IPS DF 19.7 (cell line): ENCODE data around the gene MYO10.

Source experiments
- DNase-seq: peaks from one replicate; pipeline ENCODE4 v3.0.0-alpha.2; 2013; ENCODE audit warnings: low read depth, low spot score

The MYO10 gene

DNA sequence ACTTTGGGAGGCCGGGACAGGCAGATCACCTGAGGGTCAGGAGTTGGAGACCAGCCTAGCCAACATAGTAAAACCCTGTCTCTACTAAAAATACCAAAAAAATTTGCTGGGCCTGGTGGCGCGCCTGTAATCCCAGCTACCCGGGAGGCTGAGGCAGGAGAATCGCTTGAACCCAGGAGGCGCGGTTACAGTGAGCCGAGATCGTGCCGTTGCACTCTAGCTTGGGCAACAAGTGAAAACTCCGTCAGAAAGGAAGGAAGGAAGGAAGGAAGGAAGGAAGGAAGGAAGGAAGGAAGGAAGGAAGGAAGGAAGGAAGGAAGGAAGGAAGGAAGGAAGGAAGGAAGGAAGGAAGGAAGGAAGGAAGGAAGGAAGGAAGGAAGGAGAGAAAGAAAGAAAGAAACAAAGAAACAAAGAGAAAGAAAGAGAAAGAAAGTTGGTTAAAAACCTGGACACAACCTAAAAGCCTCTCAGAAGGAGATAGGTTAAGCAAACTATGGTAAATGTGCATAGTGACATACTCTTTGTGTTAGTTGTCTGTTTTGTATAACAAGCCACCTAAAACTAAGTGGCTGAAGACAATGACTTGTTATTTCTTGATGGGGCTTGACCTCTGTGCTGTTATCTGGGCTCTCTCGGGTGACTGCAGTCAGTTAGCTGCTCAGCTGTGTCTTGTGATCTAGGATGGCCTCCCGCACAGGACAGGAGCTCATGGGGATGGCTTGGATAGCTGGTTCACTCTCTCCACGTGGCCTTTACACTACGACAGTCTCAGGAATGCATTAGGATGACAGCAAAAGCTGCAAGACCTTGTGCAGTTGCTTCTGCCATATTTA is 8.0 kb upstream of the MYO10 start:
- no peak for DNase-seq

DNA sequence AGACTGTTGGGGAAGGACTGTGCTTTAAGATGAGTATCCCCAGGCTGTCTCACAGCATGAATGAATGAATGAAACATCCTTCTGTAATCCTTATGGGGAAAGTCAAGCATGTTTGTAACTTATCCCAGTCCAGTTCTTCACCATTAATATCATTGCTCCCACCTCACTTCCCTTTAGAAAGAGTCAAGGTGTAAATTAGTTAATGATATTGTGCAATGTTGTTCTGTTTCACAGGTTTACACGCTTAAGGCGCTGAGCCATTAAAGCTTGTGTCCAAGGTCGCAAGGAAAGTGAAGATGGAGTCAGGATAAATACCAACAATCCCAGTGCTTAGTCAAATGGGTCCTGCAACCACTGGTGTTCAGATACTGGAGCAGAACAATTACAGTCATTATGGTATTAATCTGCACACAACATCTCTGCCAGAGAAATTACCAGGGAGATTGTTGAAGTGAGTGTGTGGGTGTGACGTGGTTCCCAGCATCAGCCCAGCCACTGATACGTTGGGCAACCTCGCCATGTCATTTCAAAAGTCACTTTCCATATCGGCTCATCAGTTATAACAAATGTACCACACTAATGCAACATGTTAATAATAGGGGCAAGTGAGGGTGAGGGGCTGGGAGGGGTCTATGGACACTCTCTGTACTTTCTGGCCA is 1.5 kb upstream of the MYO10 start:
- DNase-seq = no peak

GRCh38 chr5:16936989-16937438 is 926 bp upstream of the MYO10 start:
- DNase-seq = no peak

DNA sequence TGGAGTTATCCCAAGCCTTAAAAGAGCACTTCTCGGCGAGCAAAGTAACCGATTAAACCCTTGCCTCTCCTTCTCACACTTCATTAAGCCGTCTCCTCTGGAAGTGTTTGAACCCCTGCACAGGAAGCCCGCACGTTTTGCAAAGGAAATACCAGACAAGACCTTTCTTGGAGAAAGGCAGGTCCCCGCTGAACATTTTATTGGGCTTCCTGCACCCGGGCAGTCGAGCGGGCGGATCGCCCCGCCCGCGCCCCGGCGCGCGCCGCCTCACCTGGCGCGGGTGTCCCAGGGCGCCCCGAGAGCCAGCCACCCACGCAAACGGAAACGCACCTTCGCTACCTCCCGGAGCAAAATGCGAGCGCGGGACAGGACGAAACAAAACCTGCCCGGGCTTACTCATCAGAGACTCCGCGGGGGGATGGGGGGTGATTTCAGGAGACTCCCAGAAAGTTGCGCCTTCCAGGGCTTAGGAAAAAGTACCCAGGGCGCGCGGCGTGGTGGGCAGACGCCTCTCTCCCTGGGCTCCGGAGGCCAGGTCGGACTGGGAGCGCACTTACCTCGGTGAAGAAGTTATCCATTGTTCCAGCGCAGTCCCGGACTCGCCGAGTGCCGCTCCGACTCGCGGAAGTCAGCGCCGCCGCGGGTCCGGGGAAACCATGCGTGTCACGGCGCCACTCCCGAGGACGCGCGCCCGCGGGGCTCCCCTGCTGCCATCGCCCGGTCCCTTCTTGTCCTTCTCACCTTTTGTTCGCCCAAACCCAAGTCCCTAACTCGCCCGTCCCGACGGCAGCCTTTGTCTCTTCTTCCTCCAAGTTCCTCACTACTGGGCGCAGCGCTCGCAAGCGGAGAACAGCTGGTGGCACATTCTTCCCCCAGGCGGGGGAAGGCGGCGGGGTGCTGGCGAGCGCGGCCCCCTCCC is 598 bp downstream of the MYO10 start:
- no peak for DNase-seq

- no peak for DNase-seq
Observed at GRCh38 chr5:16934677-16935153, 1.4 kb downstream of the MYO10 start.

DNA sequence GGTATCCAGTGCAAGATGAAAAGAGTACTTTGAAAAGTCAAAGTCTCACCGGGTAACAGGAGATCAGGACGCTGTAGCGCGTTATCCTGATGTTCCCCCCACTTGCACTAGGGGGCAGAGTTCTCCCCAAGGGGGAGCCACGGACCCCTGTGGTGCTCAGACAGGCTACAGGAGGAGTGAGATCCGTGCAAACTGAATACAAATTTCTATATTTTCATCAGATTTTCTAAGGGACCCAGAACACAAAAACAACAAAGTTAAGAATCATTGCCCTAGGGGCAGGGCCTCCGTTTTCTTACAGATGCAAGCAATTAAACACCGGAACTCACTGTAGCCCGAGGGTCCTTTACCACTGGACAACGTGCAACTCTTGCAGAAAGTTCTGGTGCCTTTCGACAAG is 2.0 kb downstream of the MYO10 start:
- DNase-seq = no peak

DNA sequence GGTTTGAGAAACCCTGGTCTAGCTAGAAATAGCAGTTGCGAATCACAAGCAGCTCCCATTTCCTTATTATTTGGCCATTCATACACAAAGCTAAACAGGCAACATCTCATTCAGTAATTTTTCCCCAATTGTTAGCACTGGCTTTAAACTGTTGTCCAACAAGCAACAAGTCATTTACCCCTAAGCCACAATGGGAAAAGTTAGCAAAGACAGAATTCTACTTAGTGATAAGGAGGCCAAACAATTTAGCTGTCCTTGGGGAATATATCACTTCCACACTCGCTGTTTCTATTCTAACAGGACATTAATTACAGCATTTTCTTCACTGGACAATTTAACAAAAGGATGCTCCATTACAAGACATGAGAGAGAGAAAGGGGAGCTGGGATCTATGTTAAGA is 2.8 kb downstream of the MYO10 start:
- DNase-seq = no peak

GRCh38 chr5:16932401-16932800 is 3.7 kb downstream of the MYO10 start:
- no peak for DNase-seq

- DNase-seq = no peak
Observed at GRCh38 chr5:16931334-16932110, 4.6 kb downstream of the MYO10 start.

GRCh38 chr5:16930496-16930895 is 5.6 kb downstream of the MYO10 start:
- DNase-seq = no peak

GRCh38 chr5:16929831-16930230 is 6.3 kb downstream of the MYO10 start:
- DNase-seq = no peak

- DNase-seq = no peak
Observed at GRCh38 chr5:16929347-16929746, 6.7 kb downstream of the MYO10 start.

DNA sequence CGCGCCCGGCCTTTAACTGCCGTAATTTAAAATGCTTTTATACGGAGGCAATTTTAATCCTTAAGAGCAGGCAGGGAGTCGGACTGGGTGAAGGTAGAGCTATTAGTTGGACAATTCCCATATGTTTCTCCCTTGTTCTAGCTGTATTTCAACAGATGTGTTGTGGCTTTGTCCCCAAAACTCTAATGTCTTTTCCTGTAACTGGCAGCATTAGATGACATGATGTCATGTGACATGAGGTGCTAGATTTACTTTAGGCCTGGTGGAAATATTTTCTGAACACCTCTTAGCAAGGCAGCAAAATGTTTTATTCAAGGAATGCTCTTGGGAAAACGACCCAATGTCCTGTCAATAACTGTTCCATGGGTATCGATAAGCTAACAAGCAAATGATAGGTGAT is 8.5 kb downstream of the MYO10 start:
- no peak for DNase-seq

DNA sequence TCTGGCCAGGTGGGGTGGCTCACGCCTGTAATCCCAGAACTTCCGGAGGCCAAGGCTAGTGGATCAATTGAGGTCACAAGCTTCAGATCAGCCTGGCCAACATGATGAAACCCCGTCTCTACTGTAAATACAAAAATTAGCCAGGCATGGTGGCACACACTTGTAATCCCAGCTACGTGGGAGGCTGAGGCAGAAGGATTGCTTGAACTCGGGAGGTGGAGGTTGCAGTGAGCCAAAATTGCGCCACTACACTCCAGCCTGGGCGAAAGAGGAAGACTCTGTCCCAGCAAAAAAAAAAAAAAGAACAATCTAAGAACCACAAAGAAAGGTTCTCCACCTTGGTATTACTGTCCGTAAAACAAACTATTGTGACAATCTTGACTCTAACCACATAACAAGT is 9.7 kb downstream of the MYO10 start:
- DNase-seq = no peak

- DNase-seq = no peak
Observed at GRCh38 chr5:16924206-16924605, 11.9 kb downstream of the MYO10 start.

DNA sequence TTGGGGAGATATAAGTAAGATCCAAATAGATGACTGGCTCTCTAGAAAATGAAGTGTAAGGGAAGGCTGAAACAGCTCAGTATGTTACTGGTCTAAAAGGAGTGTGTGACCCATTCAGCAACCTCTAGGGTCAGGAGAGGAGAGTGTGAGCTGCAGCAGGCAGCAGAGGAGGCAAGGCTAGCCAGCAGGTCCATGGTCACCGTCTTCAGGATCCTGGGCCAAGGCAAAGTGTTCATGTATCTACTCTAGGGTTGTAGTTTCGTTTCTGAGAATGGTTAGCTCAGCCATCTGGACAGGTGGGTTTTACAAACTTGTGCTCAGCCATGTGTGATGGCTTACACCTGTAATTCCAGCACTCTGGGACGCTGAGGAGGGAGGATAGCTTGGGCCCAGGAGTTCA is 13.7 kb downstream of the MYO10 start:
- DNase-seq = no peak

- no peak for DNase-seq
Observed at GRCh38 chr5:16921211-16921610, 14.9 kb downstream of the MYO10 start.

DNA sequence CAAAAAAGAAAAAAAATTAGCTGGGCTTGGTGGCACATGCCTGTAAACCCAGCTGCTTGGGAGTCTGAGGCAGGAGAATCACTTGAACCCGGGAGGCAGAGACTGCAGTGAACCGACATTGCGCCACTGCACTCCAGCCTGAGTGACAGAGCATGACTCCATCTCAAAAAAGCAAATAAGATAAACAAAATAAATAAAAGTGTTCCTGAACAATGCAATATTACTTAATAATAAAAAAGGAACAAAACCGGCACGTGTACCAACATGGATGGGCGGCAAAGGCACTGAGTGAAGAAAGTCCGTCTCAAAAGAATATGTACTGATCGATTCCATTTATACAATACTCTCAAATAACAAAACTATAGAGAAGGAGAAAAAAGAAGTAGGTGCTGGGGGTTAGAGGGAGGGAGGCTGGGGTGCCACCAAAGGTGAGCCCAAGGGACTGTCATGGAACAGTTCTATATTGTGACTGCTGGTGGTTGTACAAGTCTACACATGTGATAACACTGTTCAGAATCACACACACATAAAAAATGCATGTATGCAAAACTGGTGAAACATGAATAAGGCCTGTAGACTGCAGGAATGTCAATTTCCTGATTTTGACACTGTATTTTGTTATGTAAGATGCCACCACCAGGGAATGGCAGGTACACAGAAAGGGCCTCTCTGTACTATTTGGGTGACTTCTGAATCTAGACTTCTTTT is 15.8 kb downstream of the MYO10 start:
- no peak for DNase-seq

DNA sequence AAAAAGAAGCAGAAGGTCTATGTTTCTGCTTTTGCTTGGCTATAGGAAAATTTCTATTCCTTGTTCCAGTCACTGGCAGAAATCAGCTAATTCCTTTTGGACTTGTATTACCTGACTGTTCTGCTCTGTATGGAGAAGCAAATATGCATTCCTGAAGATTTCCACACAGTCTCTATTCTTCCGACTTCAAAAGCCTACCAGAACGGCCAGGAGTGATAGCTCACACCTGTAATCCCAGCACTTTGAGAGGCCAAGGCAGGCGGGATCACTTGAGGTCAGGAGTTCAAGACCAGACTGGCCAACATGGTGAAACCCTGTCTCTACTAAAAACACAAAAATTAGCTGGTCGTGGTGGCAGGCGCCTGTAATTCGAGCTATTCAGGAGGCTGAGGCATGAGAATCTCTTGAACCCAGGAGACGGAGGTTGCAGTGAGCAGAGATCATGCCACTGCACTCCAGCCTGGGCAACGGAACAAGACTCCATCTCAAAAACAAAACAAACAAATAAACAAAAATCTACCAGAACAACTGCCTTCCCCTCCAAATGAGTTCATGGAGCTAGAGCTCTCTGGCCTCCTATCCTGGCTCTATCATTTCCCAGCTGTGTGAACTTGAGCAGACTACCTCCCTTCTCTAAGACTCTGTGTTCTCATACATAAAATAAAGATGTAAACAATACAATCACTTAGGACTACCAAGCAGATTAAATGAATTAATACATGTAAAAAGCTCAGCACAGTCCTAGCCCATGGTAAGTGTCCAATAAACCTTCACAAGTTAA is 17.0 kb downstream of the MYO10 start:
- no peak for DNase-seq

DNA sequence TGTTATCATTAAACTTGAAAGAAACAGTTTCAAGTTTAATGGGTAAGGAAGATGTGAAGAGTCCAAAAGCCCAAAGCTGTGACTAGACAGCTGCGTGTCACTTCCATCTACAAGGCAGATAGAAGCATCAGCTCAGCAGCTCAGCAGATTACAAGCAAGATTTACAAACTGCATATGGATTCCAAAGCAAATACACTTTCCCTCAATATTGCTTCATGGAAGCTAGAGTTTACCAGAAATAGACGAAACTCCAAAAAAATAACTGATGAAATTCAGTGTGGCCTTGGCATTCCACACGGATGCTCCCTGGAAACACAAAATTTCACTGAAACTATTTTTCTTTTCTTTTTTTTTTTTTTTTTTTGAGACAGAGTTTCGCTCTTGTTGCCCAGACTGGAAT is 17.9 kb downstream of the MYO10 start:
- DNase-seq = no peak
